Smooth muscle cell (in vitro differentiated cells): ENCODE measurements around the gene TOR2A. TPM values are rescaled to one million over a fixed set of nuclear protein-coding genes. Genes with fewer than 3 reads are reported as not detected.
"Not testable (repeated sequence)": the region's sequence is repeated elsewhere in the genome, so short reads cannot be mapped to it uniquely, and the experiment has no call there.

ENCODE experiments used
- DNase-seq: peaks from one replicate; lab custom pipeline; 2025; ENCODE audit not compliant: unreplicated experiment; lab: John Stamatoyannopoulos, UW
- H2AFZ ChIP-seq: fragments of 200-600 bp; sonication (generic); 2 replicates; pipeline ENCODE4 v1.6.0; 2016; ENCODE audit warnings: antibody characterized with exemption, low read depth, mild to moderate bottlenecking
- H3F3A ChIP-seq: fragments of 200-600 bp; sonication (generic); 2 replicates; pipeline ENCODE4 v1.6.0; 2017; ENCODE audit warnings: antibody characterized with exemption, low read depth
- H3K27ac ChIP-seq: fragments of 200-600 bp; sonication (generic); 2 replicates; pipeline ENCODE4 v1.5.1; 2016; ENCODE audit warnings: low read depth, mild to moderate bottlenecking
- H3K27me3 ChIP-seq: fragments of 200-600 bp; sonication (generic); 2 replicates; pipeline ENCODE4 v1.6.1; 2016; ENCODE audit warnings: low read depth, mild to moderate bottlenecking
- H3K36me3 ChIP-seq: fragments of 200-600 bp; sonication (generic); 2 replicates; pipeline ENCODE4 v1.5.1; 2016; ENCODE audit warnings: low read depth
- H3K4me1 ChIP-seq: fragments of 200-600 bp; sonication (generic); 2 replicates; pipeline ENCODE4 v1.5.1; 2016; ENCODE audit warnings: low read depth
- H3K4me2 ChIP-seq: fragments of 200-600 bp; sonication (generic); 2 replicates; pipeline ENCODE4 v1.6.0; 2016; ENCODE audit warnings: mild to moderate bottlenecking
- H3K4me3 ChIP-seq: fragments of 200-600 bp; sonication (generic); 2 replicates; pipeline ENCODE4 v1.5.1; 2016; ENCODE audit warnings: mild to moderate bottlenecking
- H3K79me2 ChIP-seq: fragments of 200-600 bp; sonication (generic); 2 replicates; pipeline ENCODE4 v1.6.0; 2016; ENCODE audit warnings: low read depth, mild to moderate bottlenecking
- H3K9ac ChIP-seq: fragments of 200-600 bp; sonication (generic); 2 replicates; pipeline ENCODE4 v1.6.0; 2016; ENCODE audit warnings: low read depth
- H3K9me3 ChIP-seq: fragments of 200-600 bp; sonication (generic); replicated peaks from 2 replicates; pipeline ENCODE4 v1.5.1; 2016; ENCODE audit warnings: low read depth
- H4K20me1 ChIP-seq: fragments of 200-600 bp; sonication (generic); 2 replicates; pipeline ENCODE4 v1.6.0; 2016; ENCODE audit warnings: low read depth
- CTCF ChIP-seq: fragments of 200-600 bp; sonication (generic); IDR thresholded peaks from 2 replicates; pipeline ENCODE4 v1.5.1; 2017; ENCODE audit warnings: borderline replicate concordance, mild to moderate bottlenecking, antibody characterized with exemption; ENCODE audit not compliant: insufficient read depth, poor library complexity, severe bottlenecking
- WGBS: methylation state at CpG from one replicate; pipeline ENCODE4 v1.1.7; 2016; ENCODE audit warnings: low lambda C conversion rate; 5-methylcytosine and 5-hydroxymethylcytosine counted together
- polyA plus RNA-seq: library from polyadenylated mRNA; unstranded; fragments of >200 nt; fragmentation: Nextera tagmentation; extraction: Ambion mirVana; gene quantifications from 2 replicates; pipeline ENCODE4 v1.2.1, GENCODE V29; 2016
- total RNA-seq: library from RNA; depleted of rRNA; stranded (reverse); fragments of >200 nt; gene quantifications from 2 replicates; pipeline ENCODE4 v1.2.3, GENCODE V29; 2014

Gene TOR2A
- total RNA-seq (6.5 and 7.3 TPM in 2 replicates), polyA plus RNA-seq (11.5 and 12.3 TPM in 2 replicates)

DNA sequence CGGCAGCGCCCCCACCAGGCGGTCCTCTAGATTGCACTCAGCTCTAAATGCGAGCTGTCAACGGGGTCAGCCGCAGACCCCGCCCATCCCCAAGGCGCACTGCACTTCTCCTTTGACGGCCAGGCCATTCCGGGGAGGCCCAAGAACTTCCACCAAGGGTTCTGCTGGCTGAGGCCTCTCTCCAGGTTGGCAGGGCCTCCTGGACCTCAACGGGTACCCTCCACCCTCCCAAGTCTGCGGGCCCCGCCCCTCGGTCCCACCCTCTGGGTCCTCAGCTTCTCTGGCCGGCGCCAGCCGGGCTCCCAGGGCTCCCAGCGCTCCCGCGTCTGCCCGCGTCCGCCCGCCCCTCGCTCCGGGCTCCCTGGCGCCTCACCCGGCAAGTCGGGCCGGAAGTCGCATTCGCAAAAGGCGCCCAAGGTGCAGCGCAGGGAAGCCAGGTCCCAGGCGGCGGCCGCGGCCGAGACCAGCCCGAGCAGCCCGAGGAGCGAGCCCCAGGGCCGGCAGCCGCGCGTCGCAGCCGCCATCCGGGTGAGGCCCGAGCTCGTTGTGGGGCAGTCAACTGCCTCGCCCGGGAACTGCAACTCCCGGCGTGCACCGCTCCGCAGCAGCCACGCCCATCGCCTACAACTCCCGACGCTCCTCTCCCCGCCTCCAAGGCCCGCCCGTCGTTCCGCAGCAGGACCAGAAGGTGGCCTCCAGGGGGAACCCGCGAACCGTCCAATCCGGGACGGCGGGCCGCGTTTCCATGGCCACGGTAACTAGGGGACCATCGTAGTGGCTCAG, at the start of gene TOR2A:
TSS of gene TOR2A (minus strand) at position 548 of the 783 bp plus-strand sequence. CDS start at position 524, 24 bp downstream.
- Histone ChIP-seq H3K4me2 (peak within 1 kb of the TSS; percentile 89), H3K9me3 (no peaks in the 10 kb centered on the region), H3K4me1 (no peaks in the 10 kb centered on the region), H3K27me3 (no peaks in the 10 kb centered on the region), H3K9ac (peak within 1 kb of the TSS; percentile 63), H2AFZ (peak within 1 kb of the TSS; percentile 69), H3K79me2 (no peaks in the 10 kb centered on the region), H3K27ac (peak within 1 kb of the TSS; percentile 60), H3K36me3 (no peaks in the 10 kb centered on the region), H3F3A (no peaks in the 10 kb centered on the region), H4K20me1 (no peaks in the 10 kb centered on the region), H3K4me3 (peak within 1 kb of the TSS; percentile 83)
- DNase-seq, result peak; percentile 95
- TF ChIP-seq CTCF, result peak; percentile 93
- WGBS, result under 1% methylated on average over 75 of the region's 76 CpGs

GRCh38 chr9:127783111-127784008, 48.3 kb upstream of the TOR2A start:
- Histone ChIP-seq H3K9me3 (no peaks in the 10 kb centered on the region), H3K4me3 (no peak overlapping the region), H3F3A (peaks cover 8% of the 10 kb centered on the region), H3K27ac (no peak overlapping the region), H3K27me3 (no peaks in the 10 kb centered on the region), H4K20me1 (peaks cover 24% of the 10 kb centered on the region), H3K4me2 (no peak overlapping the region), H2AFZ (no peak overlapping the region), H3K36me3 (peaks cover 8% of the 10 kb centered on the region), H3K4me1 (peaks cover 8% of the 10 kb centered on the region), H3K9ac (no peak overlapping the region), H3K79me2 (peaks cover 25% of the 10 kb centered on the region)
- TF ChIP-seq CTCF, result no peak
- WGBS, result 86% methylated on average over 20 of the region's 20 CpGs
- DNase-seq, result no peak

DNA sequence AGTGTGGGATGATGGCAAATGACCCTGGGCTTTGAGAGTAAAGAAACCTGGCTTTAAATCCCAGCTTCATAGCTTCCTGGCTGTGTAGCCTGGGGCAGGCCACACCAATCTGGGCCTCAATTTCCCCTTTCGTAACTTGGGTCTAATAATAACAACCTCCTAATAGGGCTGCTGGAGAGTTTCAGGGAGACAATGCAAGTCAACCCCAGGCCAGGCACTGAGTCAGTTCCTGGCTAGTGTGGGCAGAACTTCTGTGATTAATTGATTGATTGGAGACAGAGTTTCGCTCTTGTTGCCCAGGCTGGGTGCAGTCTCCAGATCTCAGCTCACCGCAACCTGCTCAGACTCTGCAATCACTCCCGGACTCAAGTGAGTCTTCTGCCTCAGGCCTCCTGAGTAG, 46.7 kb upstream of the TOR2A start:
- Histone ChIP-seq H3K4me1 (no peaks in the 10 kb centered on the region), H3K9ac (no peak overlapping the region), H3K27ac (no peak overlapping the region), H3K4me2 (no peak overlapping the region), H3K79me2 (peaks cover 9% of the 10 kb centered on the region), H3K4me3 (no peak overlapping the region), H3K9me3 (no peaks in the 10 kb centered on the region), H2AFZ (no peak overlapping the region), H3K27me3 (no peaks in the 10 kb centered on the region), H3F3A (no peaks in the 10 kb centered on the region), H3K36me3 (no peaks in the 10 kb centered on the region), H4K20me1 (peaks cover 9% of the 10 kb centered on the region)
- TF ChIP-seq CTCF, result no peak
- 89% methylated on average over 4 of the region's 4 CpGs for whole genome bisulfite sequencing
- no peak for DNase-seq

DNA sequence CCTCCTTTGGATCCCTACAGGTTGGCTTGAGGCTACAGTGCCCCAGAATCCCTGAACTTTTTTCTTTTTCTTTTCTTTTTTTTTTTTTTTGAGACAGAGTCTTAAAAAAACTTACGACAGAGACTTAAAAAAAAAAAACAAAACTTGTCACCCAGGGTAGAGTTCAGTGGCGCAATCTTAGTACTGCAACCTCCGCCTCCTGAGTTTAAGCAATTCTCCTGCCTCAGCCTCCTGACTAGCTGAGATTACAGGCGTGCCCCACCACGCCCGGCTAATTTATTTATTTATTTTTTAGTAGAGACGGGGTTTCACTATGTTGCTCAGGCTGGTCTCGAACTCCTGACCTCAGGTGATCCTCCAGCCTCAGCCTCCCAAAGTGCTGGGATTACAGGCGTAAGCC, 45.8 kb upstream of the TOR2A start:
- H3K4me3 ChIP-seq, DNase-seq: not testable (repeated sequence)
- 93% methylated on average over 9 of the region's 9 CpGs for WGBS

More for the DNA sequence above, 45.8 kb upstream of the TOR2A start:
- not testable (repeated sequence) for H3K27ac ChIP-seq, H4K20me1 ChIP-seq, H3K79me2 ChIP-seq, H3K27me3 ChIP-seq, H3K4me2 ChIP-seq, H3K4me1 ChIP-seq, H3K9ac ChIP-seq, H2AFZ ChIP-seq, H3K9me3 ChIP-seq, H3F3A ChIP-seq, H3K36me3 ChIP-seq
